Measurements from ENCODE around the gene NCAM1. TPM values are rescaled to one million over a fixed set of nuclear protein-coding genes. Genes with fewer than 3 reads are reported as not detected.

NCAM1 gene
- total and polyA plus RNA-seq, 9 of the 15 experiments (the other 6 are each of a cell fraction or from before 2014, with no cell fraction given), result 0.09 to 0.23 TPM; not detected in 7

GRCh38 chr11:113096648-113097047 is 135.4 kb downstream of the NCAM1 start:
- CTCF ChIA-PET (ENCODE audit: low intra/inter-chr PET ratio), result no interaction called here
- POLR2A ChIA-PET, result no interaction called here
- Histone ChIP-seq H3K9me1 (ENCODE audit: control insufficient read depth, insufficient read depth, low read length) (no peaks in the 10 kb centered on the region), H3K79me2 (ENCODE audit: control insufficient read depth, insufficient read depth, low read length) (no peaks in the 10 kb centered on the region), H3K27me3 (ENCODE audit: control insufficient read depth in 2 of 2, insufficient read depth in 2 of 2, low read length in 2 of 2) (no peaks in the 10 kb centered on the region), H3K36me3 (ENCODE audit: control insufficient read depth, insufficient read depth, low read length) (no peaks in the 10 kb centered on the region), H3K4me1 (replicated peaks in 1 of 2; ENCODE audit: control insufficient read depth in 2 of 2, insufficient read depth in 2 of 2, low read length in 2 of 2) (no peaks in the 10 kb centered on the region), H3K4me2 (ENCODE audit: insufficient read depth, low read length) (no peak overlapping the region), H2AFZ (ENCODE audit: low read depth, low read length) (no peak overlapping the region), H3K27ac (ENCODE audit: extremely low read depth, low read depth, low read length) (no peak overlapping the region), H3K9ac (ENCODE audit: insufficient read depth in 1 of 2, low read depth in 2 of 2, low read length in 2 of 2) (no peak overlapping the region), H3K4me3 (no peak overlapping the region), H3K9me3 (replicated peaks; ENCODE audit: control insufficient read depth, insufficient read depth, low read depth, low read length) (no peaks in the 10 kb centered on the region), H4K20me1 (replicated peaks; ENCODE audit: control insufficient read depth, insufficient read depth, low read length) (no peaks in the 10 kb centered on the region)
- TF ChIP-seq SRSF9 (IDR thresholded peaks at IDR 0.05; ENCODE audit: borderline replicate concordance, low read depth, low read length), result no peak
- no peak for TF ChIP-seq TCF3 (CRISPR knock-in tag; IDR thresholded peaks at IDR 0.05)
- TF ChIP-seq ATF2 (CRISPR knock-in tag; IDR thresholded peaks at IDR 0.05), result no peak
- TF ChIP-seq ZNF23 (CRISPR knock-in tag; IDR thresholded peaks at IDR 0.05), result no peak
- TF ChIP-seq SRF (CRISPR knock-in tag; IDR thresholded peaks at IDR 0.05), result no peak
- no peak for TF ChIP-seq IRF1 (CRISPR knock-in tag; IDR thresholded peaks at IDR 0.05; ENCODE audit: borderline replicate concordance)
- no peak for TF ChIP-seq GTF2A2 (tag; IDR thresholded peaks at IDR 0.05)
- TF ChIP-seq LEF1 (IDR thresholded peaks at IDR 0.05), result no peak
- TF ChIP-seq HDAC2 (IDR thresholded peaks at IDR 0.05), result no peak
- TF ChIP-seq ZNF398 (CRISPR knock-in tag; IDR thresholded peaks at IDR 0.05), result no peak
- no peak for TF ChIP-seq SAP30 (IDR thresholded peaks at IDR 0.05; ENCODE audit: borderline replicate concordance, insufficient read depth, low read depth, low read length, poor library complexity, severe bottlenecking)
- TF ChIP-seq HNRNPUL1 (IDR thresholded peaks at IDR 0.05; ENCODE audit: low read length), result no peak
- TF ChIP-seq SMARCC2 (IDR thresholded peaks at IDR 0.05; ENCODE audit: low read depth), result no peak
- TF ChIP-seq ETS1 (conservative IDR thresholded peaks at IDR 0.05; ENCODE audit: control insufficient read depth, low read depth, low read length), result no peak
- FAIRE-seq (no peak), ATAC-seq (no peak), DNase-seq (ENCODE audit: extremely low read depth in 1 of 4, low spot score in 3 of 4) (no peak)
- in situ Hi-C loops (cut with MboI) (no loop called here), intact Hi-C loops (cut with micrococcal nuclease) (no loop called here)
- WGBS (ENCODE audit: insufficient coverage, low coverage, missing lambda C conversion rate), result 0% methylated on average over 1 of the region's 1 CpG
- no TSS peak for BruUV-seq (replicated peaks)

Data from K562 (cell line).